Measurements from ENCODE around the gene NKAIN1.
"Not testable (repeated sequence)": the region's sequence is repeated elsewhere in the genome, so short reads cannot be mapped to it uniquely, and the experiment has no call there.

Gene NKAIN1

GRCh38 chr1:31239653-31240241 is at the start of gene NKAIN1:
NKAIN1 (minus strand) TSS chr1:31239887; CDS start chr1:31239547, 340 bp downstream.
- DNase-seq (ENCODE audit: low read depth): peak; percentile 14
- no peak within 1 kb of the TSS for H3K4me3 ChIP-seq (ENCODE audit: control insufficient read depth, low read depth, low read length)
- no peak for TF ChIP-seq CTCF (conservative IDR thresholded peaks at IDR 0.05; ENCODE audit: control insufficient read depth, insufficient read depth, low read depth, low read length)

GRCh38 chr1:31289021-31289420 is 49.3 kb upstream of the NKAIN1 start:
- H3K4me3 ChIP-seq (ENCODE audit: control insufficient read depth, low read depth, low read length): no peak overlapping the region
- no peak for DNase-seq (ENCODE audit: low read depth)

GRCh38 chr1:31287791-31288190 is 48.1 kb upstream of the NKAIN1 start:
- H3K4me3 ChIP-seq (ENCODE audit: control insufficient read depth, low read depth, low read length); DNase-seq (ENCODE audit: low read depth): not testable (repeated sequence)

More at GRCh38 chr1:31289021-31289420, 49.3 kb upstream of the NKAIN1 start:
- TF ChIP-seq CTCF (conservative IDR thresholded peaks at IDR 0.05; ENCODE audit: control insufficient read depth, insufficient read depth, low read depth, low read length): no peak

GRCh38 chr1:31282426-31282825 is 42.7 kb upstream of the NKAIN1 start:
- DNase-seq (ENCODE audit: low read depth); H3K4me3 ChIP-seq (ENCODE audit: control insufficient read depth, low read depth, low read length): not testable (repeated sequence)

- TF ChIP-seq CTCF (conservative IDR thresholded peaks at IDR 0.05; ENCODE audit: control insufficient read depth, insufficient read depth, low read depth, low read length): no peak
- no peak for DNase-seq (ENCODE audit: low read depth)
- no peak overlapping the region for H3K4me3 ChIP-seq (ENCODE audit: control insufficient read depth, low read depth, low read length)
Observed at GRCh38 chr1:31273619-31274018, 33.9 kb upstream of the NKAIN1 start.

- no peak overlapping the region for H3K4me3 ChIP-seq (ENCODE audit: control insufficient read depth, low read depth, low read length)
- no peak for TF ChIP-seq CTCF (conservative IDR thresholded peaks at IDR 0.05; ENCODE audit: control insufficient read depth, insufficient read depth, low read depth, low read length)
- DNase-seq (ENCODE audit: low read depth): no peak
Observed at GRCh38 chr1:31272369-31272768, 32.7 kb upstream of the NKAIN1 start.

GRCh38 chr1:31266547-31266946 is 26.9 kb upstream of the NKAIN1 start:
- H3K4me3 ChIP-seq (ENCODE audit: control insufficient read depth, low read depth, low read length): no peak overlapping the region
- DNase-seq (ENCODE audit: low read depth): no peak
- no peak for TF ChIP-seq CTCF (conservative IDR thresholded peaks at IDR 0.05; ENCODE audit: control insufficient read depth, insufficient read depth, low read depth, low read length)

- TF ChIP-seq CTCF (conservative IDR thresholded peaks at IDR 0.05; ENCODE audit: control insufficient read depth, insufficient read depth, low read depth, low read length): no peak
- no peak overlapping the region for H3K4me3 ChIP-seq (ENCODE audit: control insufficient read depth, low read depth, low read length)
- DNase-seq (ENCODE audit: low read depth): no peak
Observed at GRCh38 chr1:31264790-31265386, 25.2 kb upstream of the NKAIN1 start.
